Hepatic stellate cell (primary cell): ENCODE results near the gene UPF1.
A peak's percentile ranks its signal among the peaks of the same experiment; 100 is the strongest.

Source experiments
- DNase-seq: peaks from one replicate; pipeline ENCODE4 v3.0.0; 2011; ENCODE audit warnings: low spot score

UPF1 gene

DNA sequence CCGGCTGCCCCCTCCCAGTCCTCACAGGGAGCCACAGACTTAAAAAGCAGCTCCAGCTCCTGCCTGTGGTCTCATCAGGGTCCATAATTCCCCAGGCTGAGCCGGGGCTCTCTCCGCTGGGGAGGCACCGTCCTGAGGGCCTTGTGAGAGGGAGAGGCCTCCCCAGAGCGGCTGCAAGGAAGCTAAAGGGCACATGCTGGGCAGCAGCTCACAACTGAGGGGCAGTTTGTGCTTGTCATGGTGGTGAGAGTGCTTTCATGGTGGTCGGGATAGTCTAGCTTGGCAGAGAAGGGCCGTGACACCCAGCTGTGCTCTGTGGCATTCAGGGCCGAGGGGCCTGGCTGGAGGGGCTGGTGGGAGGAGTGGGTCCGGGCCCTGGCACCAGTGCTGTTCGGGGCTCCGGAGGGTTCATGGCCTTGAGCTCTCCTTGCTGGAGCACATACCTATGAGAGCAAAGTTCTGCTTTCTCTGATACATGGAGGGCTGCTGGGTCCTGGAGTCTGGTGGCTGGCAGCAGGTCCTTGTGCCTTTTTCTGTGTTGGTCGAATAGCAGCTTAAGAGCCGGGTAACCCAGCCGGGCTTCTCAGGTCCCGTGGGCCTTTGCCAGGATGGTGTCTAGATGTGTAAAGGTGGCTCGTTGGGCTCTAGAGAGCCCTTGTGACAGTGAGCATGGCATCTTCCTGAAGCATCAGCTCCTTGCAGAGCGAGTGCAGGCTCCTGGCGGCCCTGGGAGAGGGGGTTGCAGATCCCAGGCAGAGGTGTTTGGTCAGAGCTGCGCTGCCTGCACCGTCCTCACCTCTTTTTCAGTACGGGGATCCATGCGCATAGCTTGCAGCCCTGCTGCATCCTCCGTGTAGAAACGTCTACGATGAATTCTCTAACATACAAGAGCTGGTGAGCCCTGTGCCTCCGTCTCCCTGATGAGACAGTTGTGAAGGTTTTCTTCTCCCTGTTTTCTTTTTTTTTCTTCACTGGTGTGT lies 8.8 kb downstream of the UPF1 start:
- no peak for DNase-seq

- DNase-seq, result no peak
These were observed 9.6 kb downstream of the UPF1 start for GRCh38 chr19:18841400-18841799.

GRCh38 chr19:18842166-18842565 lies 10.4 kb downstream of the UPF1 start:
- DNase-seq, result no peak

GRCh38 chr19:18843960-18844359 lies 12.2 kb downstream of the UPF1 start:
- DNase-seq, result no peak

DNA sequence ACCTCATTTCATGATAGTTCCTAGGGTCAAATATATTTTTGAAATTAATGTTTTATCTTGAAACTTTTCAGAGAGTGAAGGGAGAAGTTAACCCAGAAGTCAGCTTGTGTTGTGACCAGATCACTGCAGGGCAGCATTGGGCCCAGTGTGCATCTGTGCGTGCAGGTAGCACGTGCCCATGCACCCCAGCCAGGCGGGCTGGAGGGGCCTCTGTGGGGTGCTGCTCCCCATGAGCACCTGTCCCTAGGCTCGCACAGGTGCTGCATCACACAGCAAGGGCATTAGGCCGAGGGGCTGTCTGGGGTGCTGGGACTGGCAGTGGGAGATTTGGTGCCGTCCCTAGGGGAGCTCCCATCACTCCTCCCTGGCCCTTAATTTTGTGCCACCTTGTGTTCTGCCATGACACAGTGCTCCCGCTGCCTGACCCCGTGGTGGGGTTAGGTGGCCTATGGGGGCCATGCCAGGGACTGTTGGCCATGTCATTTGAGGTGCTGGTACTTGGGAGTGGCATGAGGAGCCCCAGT lies 13.1 kb downstream of the UPF1 start:
- DNase-seq, result no peak

DNA sequence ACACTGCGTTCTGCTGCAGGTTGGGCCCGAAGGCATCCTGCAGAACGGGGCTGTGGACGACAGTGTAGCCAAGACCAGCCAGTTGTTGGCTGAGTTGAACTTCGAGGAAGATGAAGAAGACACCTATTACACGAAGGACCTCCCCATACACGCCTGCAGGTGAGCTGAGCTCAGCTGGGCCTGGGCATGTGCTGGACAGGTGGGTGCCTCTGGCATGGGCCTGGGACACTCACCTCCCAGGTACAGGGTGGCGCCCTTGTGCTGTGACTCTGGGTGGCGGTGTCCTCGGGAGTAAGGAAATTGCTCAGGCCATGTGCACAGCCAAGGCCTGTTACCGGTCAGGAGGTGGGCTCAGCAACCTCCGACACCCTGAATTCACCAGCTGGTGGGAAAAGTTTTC lies 14.2 kb downstream of the UPF1 start:
- DNase-seq, result no peak

- DNase-seq, result peak; percentile 91
These were observed 15.2 kb downstream of the UPF1 start for GRCh38 chr19:18846862-18847548.

GRCh38 chr19:18847549-18848463 lies 16.0 kb downstream of the UPF1 start:
- no peak for DNase-seq

DNA sequence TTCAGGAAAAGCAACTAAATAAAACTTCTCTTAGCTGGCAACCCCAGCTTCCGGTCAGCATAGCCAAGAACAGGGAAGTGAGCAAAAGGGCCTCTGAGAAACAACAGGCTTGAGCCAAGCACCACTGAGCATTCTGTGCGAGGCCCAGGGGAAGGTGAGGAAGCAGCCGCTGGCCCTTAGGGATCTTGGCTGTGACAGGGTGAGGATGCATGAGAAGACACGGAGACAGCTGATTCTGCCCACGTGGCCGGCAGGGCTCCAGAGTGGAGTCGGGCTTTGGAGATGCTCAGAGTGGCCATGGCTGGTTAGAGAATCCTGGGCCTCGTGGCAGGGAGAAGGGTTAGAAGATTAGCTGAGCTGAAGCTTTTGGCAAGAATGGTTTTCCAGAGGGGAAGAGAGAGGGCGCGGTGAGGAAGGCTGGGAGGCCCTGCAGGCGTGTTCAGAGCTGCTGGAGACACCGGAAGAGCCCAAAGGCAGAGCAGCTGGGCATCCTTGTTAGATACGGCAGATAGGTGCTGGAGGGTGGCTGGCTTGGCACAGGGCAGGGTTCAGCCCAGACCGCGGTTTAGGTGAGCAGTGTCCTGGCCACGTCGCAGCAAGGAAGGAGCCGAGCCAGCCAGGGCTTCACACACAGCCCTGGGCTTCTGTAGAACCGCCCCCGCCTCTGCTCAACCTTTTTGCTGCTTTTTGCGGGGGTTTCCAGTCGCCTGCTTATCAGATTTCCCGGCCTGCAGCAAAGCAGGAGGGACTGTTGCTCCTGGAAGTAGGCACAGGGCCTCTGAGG lies 17.3 kb downstream of the UPF1 start:
- peak; percentile 88 for DNase-seq

DNA sequence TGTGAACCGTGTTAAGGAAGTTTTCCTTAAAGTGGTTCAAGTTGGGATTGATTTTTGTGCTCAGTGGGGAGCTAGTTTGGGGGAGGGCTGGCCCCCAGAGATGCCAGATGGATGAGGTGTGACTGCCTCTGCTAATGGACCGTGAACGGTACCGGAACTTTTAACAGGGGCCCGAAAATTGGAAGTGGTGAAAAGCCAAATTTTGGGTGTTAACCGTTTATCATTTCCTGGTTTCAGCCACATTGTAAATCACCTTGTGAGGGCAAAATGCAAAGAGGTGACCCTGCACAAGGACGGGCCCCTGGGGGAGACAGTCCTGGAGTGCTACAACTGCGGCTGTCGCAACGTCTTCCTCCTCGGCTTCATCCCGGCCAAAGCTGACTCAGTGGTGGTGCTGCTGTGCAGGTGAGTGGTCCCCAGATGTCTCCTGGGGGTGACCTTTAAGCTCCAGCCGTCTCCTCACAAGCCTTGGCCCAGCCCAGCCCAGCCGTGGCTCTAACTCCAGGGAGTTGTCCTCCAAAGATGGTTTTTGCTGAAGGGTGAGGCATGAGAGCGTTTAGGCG lies 18.2 kb downstream of the UPF1 start:
- DNase-seq, result no peak

DNA sequence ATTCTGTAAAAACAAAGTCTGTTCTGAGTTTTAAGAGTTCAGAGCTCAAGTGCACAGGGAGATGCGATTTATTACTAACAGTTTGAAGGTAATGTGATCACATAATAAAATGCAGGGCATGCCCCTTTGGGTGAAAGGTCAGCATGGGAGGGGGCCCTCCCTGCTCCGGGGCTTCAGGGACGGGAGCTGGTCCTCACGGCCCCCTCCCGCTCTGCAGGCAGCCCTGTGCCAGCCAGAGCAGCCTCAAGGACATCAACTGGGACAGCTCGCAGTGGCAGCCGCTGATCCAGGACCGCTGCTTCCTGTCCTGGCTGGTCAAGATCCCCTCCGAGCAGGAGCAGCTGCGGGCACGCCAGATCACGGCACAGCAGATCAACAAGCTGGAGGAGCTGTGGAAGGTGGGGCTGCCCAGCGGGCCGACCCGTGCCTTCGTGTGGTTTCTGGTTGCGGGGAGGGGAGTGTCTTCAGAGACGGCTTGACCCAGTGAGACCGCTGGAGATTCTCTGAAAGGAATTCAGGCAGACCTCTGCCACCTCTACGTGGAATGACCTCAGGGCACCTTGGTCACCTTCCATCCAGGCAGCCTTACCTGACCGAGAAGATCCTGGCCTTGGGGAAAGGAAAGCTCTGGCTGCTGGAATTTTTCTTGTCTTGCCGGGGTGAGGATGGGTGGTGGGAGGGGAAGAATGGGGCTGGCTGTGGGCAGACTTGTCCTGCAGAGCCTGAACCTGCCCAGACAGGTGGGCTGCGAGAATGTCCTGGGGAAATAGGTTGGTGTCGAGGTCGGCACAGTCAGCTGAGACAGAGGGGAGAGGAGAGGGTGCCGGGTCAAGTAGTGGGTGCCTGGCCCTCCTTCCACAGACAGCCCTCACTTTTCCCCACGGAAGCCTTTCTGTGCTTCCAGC lies 19.0 kb downstream of the UPF1 start:
- no peak for DNase-seq

GRCh38 chr19:18851673-18852325 lies 20.0 kb downstream of the UPF1 start:
- no peak for DNase-seq

- no peak for DNase-seq
These were observed 20.9 kb downstream of the UPF1 start for GRCh38 chr19:18852648-18853047.

- no peak for DNase-seq
These were observed 22.1 kb downstream of the UPF1 start for GRCh38 chr19:18853755-18854427.

DNA sequence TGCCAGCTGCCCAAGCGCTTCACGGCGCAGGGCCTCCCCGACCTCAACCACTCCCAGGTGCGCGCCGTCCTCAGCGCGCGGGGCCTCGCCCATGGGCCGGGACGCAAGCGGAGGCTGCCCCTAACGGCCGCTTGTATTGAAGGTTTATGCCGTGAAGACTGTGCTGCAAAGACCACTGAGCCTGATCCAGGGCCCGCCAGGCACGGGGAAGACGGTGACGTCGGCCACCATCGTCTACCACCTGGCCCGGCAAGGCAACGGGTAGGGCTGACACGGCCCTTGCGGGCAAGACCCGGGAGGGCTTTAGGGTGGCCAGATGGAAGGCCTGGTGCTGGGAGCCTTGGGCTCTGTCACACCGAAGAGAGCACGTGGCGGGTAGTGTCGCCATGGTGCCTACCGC lies 23.2 kb downstream of the UPF1 start:
- no peak for DNase-seq

DNA sequence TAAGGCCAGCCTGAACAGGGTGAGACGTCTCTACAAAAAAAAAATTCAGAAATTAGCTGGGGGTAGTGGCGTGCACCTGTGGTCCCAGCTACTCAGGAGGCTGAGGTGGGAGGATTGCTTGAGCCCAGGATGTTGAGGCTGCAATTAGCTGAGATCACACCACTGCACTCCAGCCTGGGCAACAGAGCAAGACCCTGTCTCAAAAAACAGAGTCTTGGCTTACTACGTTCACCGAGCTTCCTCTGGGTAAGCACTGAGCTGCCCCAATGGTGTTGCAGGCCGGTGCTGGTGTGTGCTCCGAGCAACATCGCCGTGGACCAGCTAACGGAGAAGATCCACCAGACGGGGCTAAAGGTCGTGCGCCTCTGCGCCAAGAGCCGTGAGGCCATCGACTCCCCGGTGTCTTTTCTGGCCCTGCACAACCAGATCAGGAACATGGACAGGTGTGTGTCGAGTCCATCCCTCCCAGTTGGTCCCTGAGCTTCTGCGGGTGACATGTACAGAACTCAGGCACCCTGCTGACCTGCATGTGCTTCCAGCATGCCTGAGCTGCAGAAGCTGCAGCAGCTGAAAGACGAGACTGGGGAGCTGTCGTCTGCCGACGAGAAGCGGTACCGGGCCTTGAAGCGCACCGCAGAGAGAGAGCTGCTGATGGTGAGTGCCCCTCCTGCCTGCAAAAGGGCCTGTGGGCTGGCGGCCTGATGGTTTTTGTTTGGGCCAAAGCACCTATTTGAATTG lies 24.1 kb downstream of the UPF1 start:
- no peak for DNase-seq

DNA sequence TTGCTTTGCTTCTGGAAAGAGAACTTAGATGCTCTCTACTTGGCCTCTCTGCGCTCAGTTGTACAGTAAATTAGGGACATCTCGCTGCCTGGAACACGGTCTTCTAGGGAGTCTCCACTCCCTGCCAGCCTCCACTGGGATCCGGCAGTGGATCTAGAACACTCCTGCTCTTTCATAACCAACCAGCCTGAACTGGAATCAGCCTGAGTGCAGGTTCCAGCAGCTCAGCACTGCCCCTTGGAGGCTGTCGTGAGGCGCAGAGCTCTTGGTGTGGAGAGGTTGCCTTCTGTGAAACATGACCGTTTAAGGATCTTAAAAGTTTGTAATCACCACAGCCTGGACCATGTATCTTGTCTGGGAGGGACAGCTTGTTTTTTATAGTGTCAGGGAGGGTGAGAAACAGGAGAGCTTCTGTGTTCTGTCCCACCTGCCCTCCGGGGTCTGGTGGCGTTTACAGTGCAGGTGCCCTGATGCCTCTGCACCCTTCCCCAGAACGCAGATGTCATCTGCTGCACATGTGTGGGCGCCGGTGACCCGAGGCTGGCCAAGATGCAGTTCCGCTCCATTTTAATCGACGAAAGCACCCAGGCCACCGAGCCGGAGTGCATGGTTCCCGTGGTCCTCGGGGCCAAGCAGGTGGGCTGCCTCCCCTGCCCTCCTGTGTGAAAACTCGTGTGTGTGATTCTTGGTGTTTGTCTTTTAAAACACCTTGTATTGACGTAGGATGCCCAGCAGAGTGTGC lies 24.8 kb downstream of the UPF1 start:
- DNase-seq, result peak; percentile 60
